Measurements from ENCODE around the gene CANT1.
"Not testable (repeated sequence)": the region's sequence is repeated elsewhere in the genome, so short reads cannot be mapped to it uniquely, and the experiment has no call there.

CANT1 gene

GRCh38 chr17:78974635-78975591, 34.7 kb downstream of the CANT1 start:
- peak; percentile 83 for DNase-seq

GRCh38 chr17:78973792-78974520, 35.6 kb downstream of the CANT1 start:
- DNase-seq = no peak

- no peak for DNase-seq
Observed at GRCh38 chr17:78973196-78973595, 36.4 kb downstream of the CANT1 start.

- DNase-seq = no peak
Observed at GRCh38 chr17:78972507-78973105, 37.0 kb downstream of the CANT1 start.

GRCh38 chr17:78971756-78972506, 37.6 kb downstream of the CANT1 start:
- DNase-seq = no peak

- peak; percentile 27 for DNase-seq
Observed at GRCh38 chr17:78970834-78971755, 38.5 kb downstream of the CANT1 start.

GRCh38 chr17:78969865-78970264, 39.7 kb downstream of the CANT1 start:
- DNase-seq = no peak

GRCh38 chr17:78967782-78968362, 41.7 kb downstream of the CANT1 start:
- no peak for DNase-seq

GRCh38 chr17:78966910-78967600, 42.5 kb downstream of the CANT1 start:
- DNase-seq = no peak

- no peak for DNase-seq
Observed at GRCh38 chr17:78966123-78966813, 43.3 kb downstream of the CANT1 start.

GRCh38 chr17:78965491-78965924, 44.1 kb downstream of the CANT1 start:
- peak; percentile 68 for DNase-seq

GRCh38 chr17:78963378-78963777, 46.2 kb downstream of the CANT1 start:
- no peak for DNase-seq

GRCh38 chr17:78962984-78963348, 46.6 kb downstream of the CANT1 start:
- not testable (repeated sequence) for DNase-seq

GRCh38 chr17:78962345-78962983, 47.1 kb downstream of the CANT1 start:
- DNase-seq = no peak

- no peak for DNase-seq
Observed at GRCh38 chr17:78961571-78961970, 48.0 kb downstream of the CANT1 start.

GRCh38 chr17:78960928-78961327, 48.6 kb downstream of the CANT1 start:
- DNase-seq = no peak

GRCh38 chr17:78959803-78960202, 49.8 kb downstream of the CANT1 start:
- DNase-seq = no peak

- DNase-seq = no peak
Observed at GRCh38 chr17:78958641-78959127, 50.9 kb downstream of the CANT1 start.

- no peak for DNase-seq
Observed at GRCh38 chr17:78957128-78957527, 52.4 kb downstream of the CANT1 start.

All from NCI-H510A (cell line).